Measurements from ENCODE around the gene RAPGEF4. TPM values are rescaled to one million over a fixed set of nuclear protein-coding genes. Genes with fewer than 3 reads are reported as not detected.

Gene RAPGEF4
- total RNA-seq, 1 donor: 2.6 TPM

DNA sequence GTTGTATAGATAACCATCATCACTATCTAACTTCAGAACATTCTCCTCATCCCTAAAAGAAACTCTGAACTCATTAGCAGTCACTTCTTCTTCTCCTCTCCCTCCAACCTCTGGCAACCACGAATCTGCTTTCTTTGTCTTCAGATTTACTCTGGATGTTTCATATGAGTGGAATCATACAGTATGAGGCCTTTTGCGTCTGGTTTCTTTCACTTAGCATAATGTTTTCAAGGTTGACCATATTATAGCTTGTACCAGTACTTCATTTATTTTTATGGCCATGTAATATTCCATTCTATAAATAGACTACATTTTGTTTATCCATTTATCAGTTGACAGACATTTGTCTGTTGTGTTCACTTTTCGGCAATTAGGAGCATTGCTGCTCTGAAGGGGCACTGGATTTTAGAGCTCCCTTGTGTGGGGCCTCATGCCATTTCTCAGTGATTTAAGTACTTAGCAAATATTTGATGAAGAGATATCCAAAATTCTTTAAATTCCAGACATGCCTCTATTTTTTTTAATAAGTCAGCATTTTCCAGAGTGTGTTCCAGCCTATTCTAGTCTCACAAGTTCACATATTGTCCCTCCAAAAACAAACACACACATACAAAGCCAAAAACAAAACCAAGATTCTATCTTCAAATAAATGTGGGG, 317.5 kb downstream of the RAPGEF4 start:
- no peak overlapping the region for H3K4me3 ChIP-seq (ENCODE audit: low read depth, low read length)
- DNase-seq (ENCODE audit: low read depth): no peak
- TF ChIP-seq, protein P1, sequence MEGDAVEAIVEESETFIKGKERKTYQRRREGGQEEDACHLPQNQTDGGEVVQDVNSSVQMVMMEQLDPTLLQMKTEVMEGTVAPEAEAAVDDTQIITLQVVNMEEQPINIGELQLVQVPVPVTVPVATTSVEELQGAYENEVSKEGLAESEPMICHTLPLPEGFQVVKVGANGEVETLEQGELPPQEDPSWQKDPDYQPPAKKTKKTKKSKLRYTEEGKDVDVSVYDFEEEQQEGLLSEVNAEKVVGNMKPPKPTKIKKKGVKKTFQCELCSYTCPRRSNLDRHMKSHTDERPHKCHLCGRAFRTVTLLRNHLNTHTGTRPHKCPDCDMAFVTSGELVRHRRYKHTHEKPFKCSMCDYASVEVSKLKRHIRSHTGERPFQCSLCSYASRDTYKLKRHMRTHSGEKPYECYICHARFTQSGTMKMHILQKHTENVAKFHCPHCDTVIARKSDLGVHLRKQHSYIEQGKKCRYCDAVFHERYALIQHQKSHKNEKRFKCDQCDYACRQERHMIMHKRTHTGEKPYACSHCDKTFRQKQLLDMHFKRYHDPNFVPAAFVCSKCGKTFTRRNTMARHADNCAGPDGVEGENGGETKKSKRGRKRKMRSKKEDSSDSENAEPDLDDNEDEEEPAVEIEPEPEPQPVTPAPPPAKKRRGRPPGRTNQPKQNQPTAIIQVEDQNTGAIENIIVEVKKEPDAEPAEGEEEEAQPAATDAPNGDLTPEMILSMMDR (IDR thresholded peaks at IDR 0.05; ENCODE audit: insufficient read depth, low read depth, low read length): no peak

DNA sequence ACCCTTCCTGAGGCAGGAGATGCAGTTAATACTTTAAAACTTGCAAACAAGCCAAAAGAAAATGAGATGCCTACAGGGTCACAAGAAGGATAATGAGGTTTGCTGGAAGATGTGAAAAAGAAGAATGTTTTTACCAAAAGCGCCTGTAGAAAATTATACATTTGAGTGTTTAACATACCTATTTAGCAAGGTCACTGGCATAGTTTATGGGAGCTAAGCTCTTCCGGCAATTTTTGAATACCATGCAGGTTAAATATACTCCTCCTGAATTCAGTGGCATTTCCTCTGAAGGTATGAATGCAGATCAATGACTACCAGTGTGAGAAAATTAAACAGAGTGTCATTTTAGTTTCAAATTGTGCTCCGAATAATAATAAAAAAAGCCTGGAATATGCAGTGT, 318.8 kb downstream of the RAPGEF4 start:
- DNase-seq (ENCODE audit: low read depth): no peak
- H3K4me3 ChIP-seq (ENCODE audit: low read depth, low read length): no peak overlapping the region
- TF ChIP-seq, protein P1 (IDR thresholded peaks at IDR 0.05; ENCODE audit: insufficient read depth, low read depth, low read length): no peak

DNA sequence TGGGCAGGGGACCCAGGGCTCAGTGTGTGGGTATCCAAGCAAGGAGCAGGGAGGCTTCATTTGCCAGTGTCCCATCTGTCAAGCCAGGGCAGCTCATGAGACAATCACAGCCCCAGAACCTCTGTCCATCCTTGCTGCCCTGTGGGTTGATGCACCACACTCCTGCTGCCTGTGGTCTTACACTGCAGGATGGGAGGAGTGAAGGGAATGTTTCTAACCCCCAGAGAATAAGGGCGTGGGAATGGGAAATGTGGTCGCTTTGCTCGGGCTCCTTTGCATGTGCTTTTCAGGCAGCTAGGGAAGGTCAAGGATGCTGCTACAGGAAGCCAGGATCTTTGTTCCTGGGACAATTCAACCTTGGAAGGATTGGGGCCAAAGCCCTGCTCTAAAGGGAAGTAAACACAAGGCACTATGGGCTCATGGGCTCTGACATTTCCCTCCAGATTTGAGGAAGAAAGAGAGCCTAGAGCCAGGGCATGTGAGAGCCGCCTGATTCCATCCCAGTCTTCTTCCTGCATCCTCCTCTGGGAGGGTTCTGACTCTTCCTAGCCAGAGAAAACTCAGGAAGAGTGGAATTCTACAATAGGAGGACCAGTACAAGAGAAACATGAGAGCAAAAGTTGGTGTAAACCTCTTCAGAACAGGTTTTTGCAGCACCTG, 321.2 kb downstream of the RAPGEF4 start:
- TF ChIP-seq, protein P1 (IDR thresholded peaks at IDR 0.05; ENCODE audit: insufficient read depth, low read depth, low read length): no peak
- H3K4me3 ChIP-seq (ENCODE audit: low read depth, low read length): no peak overlapping the region
- no peak for DNase-seq (ENCODE audit: low read depth)

DNA sequence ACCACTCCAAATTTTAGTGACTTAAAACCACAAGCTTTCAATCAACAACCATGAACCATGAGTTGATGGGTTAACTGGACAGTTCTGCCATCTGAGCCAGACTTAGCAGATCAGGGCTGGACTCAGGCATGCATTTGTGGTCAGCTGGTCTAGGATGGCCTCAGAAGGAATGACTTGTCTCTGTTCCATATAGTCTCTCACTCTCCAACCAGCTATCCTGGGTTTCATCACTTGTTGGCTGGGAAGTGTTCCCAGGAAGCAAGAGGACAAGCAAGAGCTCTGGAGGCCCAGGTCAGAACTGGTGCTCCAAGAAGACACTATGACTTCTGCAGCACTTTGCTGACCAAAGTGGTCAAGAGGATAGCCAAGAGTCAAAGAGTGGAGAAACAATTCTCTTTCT, 322.5 kb downstream of the RAPGEF4 start:
- H3K4me3 ChIP-seq (ENCODE audit: low read depth, low read length): no peak overlapping the region
- peak; percentile 45 for DNase-seq (ENCODE audit: low read depth)
- TF ChIP-seq, protein P1 (IDR thresholded peaks at IDR 0.05; ENCODE audit: insufficient read depth, low read depth, low read length): no peak

DNA sequence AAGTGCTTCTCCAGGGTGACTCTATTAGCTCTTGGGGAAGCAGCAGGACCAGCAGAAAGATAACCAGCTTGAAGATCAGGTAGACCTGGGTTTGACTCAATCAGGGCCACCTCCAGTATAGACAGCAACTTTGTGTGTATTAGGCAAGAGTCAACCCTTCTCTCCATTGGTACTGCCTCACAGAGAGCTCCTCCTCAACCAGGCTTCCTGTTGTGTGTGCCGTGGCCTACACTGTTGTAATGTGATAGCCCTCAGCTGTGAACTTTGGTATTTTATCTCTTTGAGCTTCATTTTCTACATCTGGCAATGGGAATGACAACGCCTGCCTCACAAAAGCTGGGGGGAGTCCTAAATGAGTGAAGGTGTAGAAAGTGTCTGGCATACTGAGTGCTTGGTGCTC, 323.0 kb downstream of the RAPGEF4 start:
- TF ChIP-seq, protein P1 (IDR thresholded peaks at IDR 0.05; ENCODE audit: insufficient read depth, low read depth, low read length): no peak
- no peak for DNase-seq (ENCODE audit: low read depth)
- no peak overlapping the region for H3K4me3 ChIP-seq (ENCODE audit: low read depth, low read length)

DNA sequence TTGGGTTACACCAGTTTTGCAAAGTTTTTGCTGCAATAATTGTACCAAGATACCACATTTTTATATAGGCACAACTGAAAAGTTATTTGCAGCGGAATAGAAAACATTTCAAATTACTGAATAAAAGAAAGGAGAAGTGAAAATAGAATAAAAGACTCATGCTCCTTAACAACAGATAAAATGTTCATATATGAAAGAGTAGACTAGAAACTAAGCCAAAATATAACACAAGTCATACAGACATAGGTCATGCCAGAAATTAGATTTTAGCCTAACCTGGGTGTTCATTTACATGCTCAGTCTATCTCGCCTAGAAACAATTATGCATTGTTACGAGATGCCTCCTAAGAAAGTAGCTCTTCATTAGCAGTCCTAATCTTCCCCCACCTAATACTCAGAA, 323.6 kb downstream of the RAPGEF4 start:
- no peak for DNase-seq (ENCODE audit: low read depth)
- no peak overlapping the region for H3K4me3 ChIP-seq (ENCODE audit: low read depth, low read length)
- TF ChIP-seq, protein P1 (IDR thresholded peaks at IDR 0.05; ENCODE audit: insufficient read depth, low read depth, low read length): no peak

All from fibroblast of villous mesenchyme (primary cell).